Lower leg skin (tissue), 4 donors: ENCODE data around the gene EYA3. TPM values are rescaled to one million over a fixed set of nuclear protein-coding genes. Genes with fewer than 3 reads are reported as not detected.

Experiments used
- DNase-seq, 2 donors: peaks; one replicate each; pipeline ENCODE4 v3.0.0-alpha.2; 2019; ENCODE audit warnings: low spot score in 2 of 2
- H3K4me3 ChIP-seq: fragments of 200-600 bp; sonication (generic); 2 replicates; pipeline ENCODE4 v1.5.1; 2017; ENCODE audit warnings: mild to moderate bottlenecking, low read depth; ENCODE audit not compliant: poor library complexity, severe bottlenecking
- CTCF ChIP-seq, 3 donors: fragments of 450-650 bp; IDR thresholded peaks; one replicate each; pipeline ENCODE4 v1.5.1; 2016; ENCODE audit warnings: antibody characterized with exemption in 3 of 3, mild to moderate bottlenecking in 3 of 3, moderate library complexity in 2 of 3
- POLR2A ChIP-seq, 2 donors: fragments of 450-650 bp; IDR thresholded peaks; one replicate each; pipeline ENCODE4 v1.6.1; 2016 to 2017; ENCODE audit warnings: antibody characterized with exemption in 2 of 2, mild to moderate bottlenecking in 1 of 2, moderate library complexity in 1 of 2
- WGBS, 2 donors: methylation state at CpG; one replicate each; pipeline ENCODE4 v1.1.5; 2018; 5-methylcytosine and 5-hydroxymethylcytosine counted together
- intact Hi-C: fragments of 100-400 bp; cut with DNase I; formaldehyde crosslinking; loops from one replicate; pipeline ENCODE4 v1.15.0; 2023; ENCODE audit warnings: low total_unique reads
- total RNA-seq, 4 donors: library from RNA; depleted of rRNA; stranded (reverse); fragments of >200 nt; gene quantifications; one replicate each; pipeline ENCODE4 v1.1.0, GENCODE V29; 2016

The EYA3 gene
- total RNA-seq, 4 donors from 2014 or later = 14.9 to 20.1 (median 17.1) TPM

- TF ChIP-seq CTCF (IDR thresholded peaks at IDR 0.05) (no peak), POLR2A (IDR thresholded peaks at IDR 0.05) (no peak)
- H3K4me3 ChIP-seq = no peak overlapping the region
- intact Hi-C loops = no loop called here
- no peak for DNase-seq
- WGBS, 2 donors = 58 to 65% methylated on average over 3 of the region's 3 CpGs
Observed at GRCh38 chr1:28066393-28067154, 21.8 kb downstream of the EYA3 start.

- no peak for DNase-seq
- H3K4me3 ChIP-seq = no peak overlapping the region
- TF ChIP-seq CTCF (IDR thresholded peaks at IDR 0.05) (no peak), POLR2A (IDR thresholded peaks at IDR 0.05) (no peak)
- 36 to 41% methylated on average over 5 of the region's 5 CpGs for WGBS, 2 donors
- intact Hi-C loops = no loop called here
Observed at GRCh38 chr1:28064064-28064463, 24.3 kb downstream of the EYA3 start.

- TF ChIP-seq CTCF (IDR thresholded peaks at IDR 0.05) (no peak), POLR2A (IDR thresholded peaks at IDR 0.05) (no peak)
- no peak overlapping the region for H3K4me3 ChIP-seq
- DNase-seq = no peak
- 73 to 81% methylated on average over 7 of the region's 7 CpGs for WGBS, 2 donors
- intact Hi-C loops = no loop called here
Observed at GRCh38 chr1:28062806-28063205, 25.6 kb downstream of the EYA3 start.

- no peak overlapping the region for H3K4me3 ChIP-seq
- 77 to 84% methylated on average over 8 of the region's 8 CpGs for WGBS, 2 donors
- intact Hi-C loops = no loop called here
- no peak for DNase-seq
- TF ChIP-seq POLR2A (IDR thresholded peaks at IDR 0.05) (no peak), CTCF (IDR thresholded peaks at IDR 0.05) (no peak)
Observed at GRCh38 chr1:28058971-28059878, 29.2 kb downstream of the EYA3 start.

GRCh38 chr1:28058168-28058567 lies 30.2 kb downstream of the EYA3 start:
- no peak for DNase-seq
- TF ChIP-seq POLR2A (IDR thresholded peaks at IDR 0.05) = no peak
- TF ChIP-seq CTCF (IDR thresholded peaks at IDR 0.05) = no peak
- no peak overlapping the region for H3K4me3 ChIP-seq
- intact Hi-C loops = no loop called here
- 44 to 53% methylated on average over 4 of the region's 4 CpGs for WGBS, 2 donors
